Fibroblast of villous mesenchyme (primary cell): ENCODE data around the gene CCDC74A. TPM values are rescaled to one million over a fixed set of nuclear protein-coding genes. Genes with fewer than 3 reads are reported as not detected.
"Not testable (repeated sequence)": the region's sequence is repeated elsewhere in the genome, so short reads cannot be mapped to it uniquely, and the experiment has no call there.

ENCODE experiments used
- DNase-seq: peaks from one replicate; pipeline ENCODE4 v3.0.0-alpha.2; 2010; ENCODE audit warnings: low read depth
- H3K4me3 ChIP-seq: 2 replicates; pipeline ENCODE4 v1.5.1; 2011; ENCODE audit warnings: low read depth, mild to moderate bottlenecking, low read length
- total RNA-seq: library from RNA; depleted of rRNA; stranded (reverse); fragments of >200 nt; gene quantifications from 2 replicates; pipeline ENCODE4 v1.2.3, GENCODE V29; 2012
- TF ChIP-seq, protein P1 (sequence below): IDR thresholded peaks from 2 replicates; pipeline ENCODE4 v1.5.1; 2012; ENCODE audit warnings: low read depth, mild to moderate bottlenecking, low read length; ENCODE audit not compliant: insufficient read depth

CCDC74A gene
- 4.7 and 9.7 TPM in 2 replicates for total RNA-seq

DNA sequence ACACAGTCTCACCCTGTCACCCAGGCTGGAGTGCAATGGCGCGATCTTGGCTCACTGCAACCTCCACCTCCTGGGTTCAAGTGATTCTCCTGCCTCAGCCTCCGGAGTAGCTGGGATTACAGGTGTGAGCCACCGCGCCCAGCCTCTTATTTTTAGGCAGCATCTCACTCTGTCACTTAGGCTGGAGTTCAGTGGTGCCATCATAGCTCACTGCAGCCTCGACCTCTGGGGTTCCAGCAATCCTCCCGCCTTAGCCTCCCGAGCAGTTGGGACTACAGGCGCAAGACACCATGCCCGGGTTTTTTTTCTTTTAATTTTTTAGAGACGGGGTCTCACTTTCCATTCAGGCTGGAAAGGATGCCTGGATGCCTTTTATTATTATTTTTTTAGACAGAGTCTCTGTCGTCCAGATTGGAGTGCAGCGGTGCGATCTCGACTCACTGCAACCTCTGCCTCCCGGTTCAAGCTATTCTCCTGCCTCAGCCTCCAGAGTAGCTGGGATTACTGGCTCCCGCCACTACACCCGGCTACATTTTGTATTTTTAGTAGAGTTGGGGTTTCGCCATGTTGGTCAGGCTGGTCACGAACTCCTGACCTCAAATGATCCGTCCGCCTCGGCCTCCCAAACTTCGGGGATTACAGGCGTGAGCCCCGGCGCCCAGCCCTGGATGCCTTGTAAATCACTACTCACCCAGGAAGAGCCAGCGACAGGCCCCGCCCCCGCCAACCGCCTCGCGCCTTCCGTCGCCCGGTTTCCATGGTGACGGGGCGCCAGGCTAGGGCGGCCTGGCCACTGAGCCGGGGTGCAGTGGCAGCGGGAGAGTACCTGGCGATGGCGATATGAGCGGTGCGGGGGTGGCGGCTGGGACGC is at the start of gene CCDC74A:
Gene CCDC74A, plus strand, starts transcription at position 758 of the 871 bp plus-strand sequence. Its CDS starts 83 bp downstream, at position 841.
- DNase-seq = peak; percentile 44
- peak within 1 kb of the TSS; percentile 46 for H3K4me3 ChIP-seq

DNA sequence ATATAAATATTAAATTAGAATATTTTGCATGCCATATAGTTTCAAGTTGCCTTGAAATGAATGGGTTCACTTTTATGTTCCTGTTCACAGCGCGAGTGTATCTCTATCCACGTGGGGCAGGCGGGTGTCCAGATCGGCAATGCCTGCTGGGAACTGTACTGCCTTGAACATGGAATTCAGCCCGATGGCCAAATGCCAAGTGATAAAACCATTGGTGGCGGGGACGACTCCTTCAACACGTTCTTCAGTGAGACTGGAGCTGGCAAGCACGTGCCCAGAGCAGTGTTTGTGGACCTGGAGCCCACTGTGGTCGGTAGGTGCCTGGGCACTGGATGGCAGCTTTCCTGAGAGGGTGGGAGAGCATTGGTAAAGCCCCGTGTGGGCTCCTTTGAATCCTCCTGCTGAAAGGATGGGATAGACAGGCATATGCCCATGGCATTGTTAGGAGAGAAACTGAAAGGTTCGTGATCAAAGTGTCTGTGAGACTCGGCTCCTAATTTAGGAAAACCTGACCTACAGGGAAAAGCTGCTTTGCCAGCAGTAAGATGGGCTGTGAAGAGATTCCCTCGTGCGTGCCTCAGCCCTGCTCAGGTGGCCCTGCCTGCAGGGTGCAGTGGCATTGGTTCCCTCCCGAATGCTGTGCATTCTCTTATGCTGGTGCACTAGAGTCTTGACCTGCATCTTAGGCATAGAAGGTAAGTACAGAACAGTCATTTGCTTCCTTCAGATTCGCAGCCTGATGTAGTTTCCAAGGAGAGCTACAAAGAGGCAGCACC is 49.4 kb upstream of the CCDC74A start:
- not testable (repeated sequence) for DNase-seq, H3K4me3 ChIP-seq

DNA sequence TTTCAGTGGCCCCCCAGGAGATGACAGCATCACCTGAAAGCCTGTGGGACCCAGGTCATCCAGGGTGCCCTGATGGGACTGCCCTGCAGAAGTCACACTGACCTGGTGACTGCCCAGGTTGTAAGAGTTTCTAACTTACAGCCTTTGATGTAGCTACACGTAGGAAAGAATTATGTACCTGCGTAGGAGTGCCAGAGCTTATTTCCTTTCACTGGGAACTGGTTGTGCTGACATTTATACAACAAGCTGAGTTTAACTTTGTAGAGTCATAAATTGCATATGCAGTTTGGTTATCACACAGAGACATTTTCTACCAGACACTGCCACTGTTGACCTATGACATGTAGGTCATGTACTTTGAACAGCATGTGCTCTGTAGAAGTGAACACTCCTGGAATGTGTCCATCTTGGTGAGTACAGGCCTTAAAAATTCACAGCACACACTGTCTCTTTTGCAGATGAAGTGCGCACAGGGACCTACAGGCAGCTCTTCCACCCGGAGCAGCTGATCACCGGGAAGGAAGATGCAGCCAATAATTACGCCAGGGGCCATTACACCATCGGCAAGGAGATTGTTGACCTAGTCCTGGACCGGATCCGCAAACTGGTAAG is 48.7 kb upstream of the CCDC74A start:
- H3K4me3 ChIP-seq = not testable (repeated sequence)

DNA sequence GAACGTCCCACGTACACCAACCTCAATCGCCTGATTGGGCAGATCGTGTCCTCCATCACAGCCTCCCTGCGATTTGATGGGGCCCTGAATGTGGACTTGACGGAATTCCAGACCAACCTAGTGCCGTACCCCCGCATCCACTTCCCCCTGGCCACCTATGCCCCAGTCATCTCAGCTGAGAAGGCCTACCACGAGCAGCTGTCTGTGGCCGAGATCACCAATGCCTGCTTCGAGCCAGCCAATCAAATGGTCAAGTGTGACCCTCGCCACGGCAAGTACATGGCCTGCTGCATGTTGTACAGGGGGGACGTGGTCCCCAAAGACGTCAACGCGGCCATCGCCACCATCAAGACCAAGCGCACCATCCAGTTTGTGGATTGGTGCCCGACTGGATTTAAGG is 47.3 kb upstream of the CCDC74A start:
- H3K4me3 ChIP-seq, DNase-seq: not testable (repeated sequence)

More for the DNA sequence above, 48.7 kb upstream of the CCDC74A start:
- DNase-seq = peak; percentile 31

DNA sequence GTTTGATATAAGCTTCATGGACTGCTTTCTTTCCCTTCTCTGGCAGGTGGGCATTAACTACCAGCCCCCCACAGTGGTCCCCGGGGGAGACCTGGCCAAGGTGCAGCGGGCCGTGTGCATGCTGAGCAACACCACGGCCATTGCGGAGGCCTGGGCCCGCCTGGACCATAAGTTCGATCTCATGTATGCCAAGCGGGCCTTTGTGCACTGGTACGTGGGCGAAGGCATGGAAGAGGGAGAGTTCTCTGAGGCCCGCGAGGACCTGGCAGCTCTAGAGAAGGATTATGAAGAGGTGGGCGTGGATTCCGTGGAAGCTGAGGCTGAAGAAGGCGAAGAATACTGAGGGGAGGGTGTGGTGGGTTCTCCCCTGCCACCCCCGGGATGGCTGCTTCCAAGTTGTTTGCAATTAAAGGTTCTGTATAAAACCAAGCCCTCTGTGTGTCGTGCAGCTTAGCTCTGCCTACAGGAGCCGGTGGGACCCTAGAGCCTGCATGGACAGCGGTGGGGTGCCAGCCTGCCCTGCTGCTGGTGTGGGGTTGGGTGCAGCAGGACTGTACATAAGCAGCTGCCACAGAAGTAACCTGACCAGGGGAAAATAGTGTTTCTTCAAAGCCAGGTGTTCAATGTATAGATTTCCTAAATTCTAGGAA is 45.1 kb upstream of the CCDC74A start:
- H3K4me3 ChIP-seq, DNase-seq: not testable (repeated sequence)

DNA sequence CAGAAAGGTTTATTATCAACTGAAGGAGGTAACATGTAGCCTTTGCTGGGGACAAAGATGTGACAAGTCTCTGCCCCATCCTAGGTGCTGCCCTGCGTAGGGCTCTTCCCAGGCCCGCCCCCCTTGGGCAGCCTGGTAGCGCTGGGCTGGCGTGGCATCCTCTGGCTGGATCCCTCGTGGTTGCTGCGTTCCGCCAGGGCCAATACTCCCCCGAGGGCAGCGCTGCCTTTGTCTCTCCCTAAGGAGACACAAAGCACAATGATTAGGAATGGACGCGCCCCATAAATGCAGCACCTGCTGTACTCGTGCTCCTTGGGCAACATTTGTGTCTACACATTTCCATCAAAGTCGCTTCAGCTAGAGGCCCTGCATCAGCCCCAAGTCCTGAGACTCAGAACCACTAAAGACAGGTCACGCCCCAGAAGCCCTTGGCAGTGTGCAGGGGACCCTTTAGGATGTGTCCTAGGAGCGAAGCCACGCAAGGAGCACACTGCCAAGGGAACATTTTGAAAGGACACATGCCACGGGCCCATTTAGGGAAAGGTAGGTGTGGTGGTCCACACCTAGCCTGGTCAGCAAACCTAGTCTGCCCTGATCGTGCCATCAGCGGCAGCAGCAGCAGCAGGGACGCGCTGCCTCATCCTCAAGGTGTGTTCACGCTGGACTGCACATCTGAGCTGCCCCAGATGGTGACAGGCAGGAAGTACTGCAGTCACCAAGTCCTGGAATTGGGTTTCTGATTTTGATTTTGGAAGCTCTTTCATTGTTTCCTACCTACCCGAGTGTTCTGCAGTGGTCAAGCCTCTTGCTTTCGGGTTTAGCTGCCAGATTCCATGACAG is 43.5 kb upstream of the CCDC74A start:
- DNase-seq, H3K4me3 ChIP-seq: not testable (repeated sequence)

DNA sequence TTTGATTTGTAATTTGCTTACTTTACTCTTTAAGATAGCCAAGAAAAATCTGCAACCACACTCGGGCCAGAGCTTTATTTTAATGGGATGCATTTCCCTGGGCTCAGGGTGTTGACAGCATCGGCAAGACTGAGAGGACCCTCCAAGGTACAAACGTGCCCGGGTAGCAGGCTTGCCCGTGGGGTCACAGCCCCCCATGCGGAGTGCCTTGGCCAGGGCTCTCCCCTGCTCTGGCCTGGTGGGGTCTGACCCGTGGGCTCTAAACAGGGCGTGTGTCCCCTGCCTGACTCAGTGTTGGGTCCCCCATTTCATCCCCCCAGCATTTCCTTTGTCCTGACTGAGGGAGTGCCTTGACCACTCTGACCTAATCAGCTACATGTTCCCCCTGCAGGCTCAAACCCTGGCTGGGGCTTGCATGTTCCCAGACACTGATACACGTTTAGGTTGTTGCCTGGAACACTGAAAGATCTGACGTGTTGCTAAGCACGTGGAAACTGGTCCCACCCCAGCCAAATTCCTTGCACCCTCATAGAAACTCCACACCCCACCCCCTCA is 42.7 kb upstream of the CCDC74A start:
- H3K4me3 ChIP-seq, DNase-seq: not testable (repeated sequence)

DNA sequence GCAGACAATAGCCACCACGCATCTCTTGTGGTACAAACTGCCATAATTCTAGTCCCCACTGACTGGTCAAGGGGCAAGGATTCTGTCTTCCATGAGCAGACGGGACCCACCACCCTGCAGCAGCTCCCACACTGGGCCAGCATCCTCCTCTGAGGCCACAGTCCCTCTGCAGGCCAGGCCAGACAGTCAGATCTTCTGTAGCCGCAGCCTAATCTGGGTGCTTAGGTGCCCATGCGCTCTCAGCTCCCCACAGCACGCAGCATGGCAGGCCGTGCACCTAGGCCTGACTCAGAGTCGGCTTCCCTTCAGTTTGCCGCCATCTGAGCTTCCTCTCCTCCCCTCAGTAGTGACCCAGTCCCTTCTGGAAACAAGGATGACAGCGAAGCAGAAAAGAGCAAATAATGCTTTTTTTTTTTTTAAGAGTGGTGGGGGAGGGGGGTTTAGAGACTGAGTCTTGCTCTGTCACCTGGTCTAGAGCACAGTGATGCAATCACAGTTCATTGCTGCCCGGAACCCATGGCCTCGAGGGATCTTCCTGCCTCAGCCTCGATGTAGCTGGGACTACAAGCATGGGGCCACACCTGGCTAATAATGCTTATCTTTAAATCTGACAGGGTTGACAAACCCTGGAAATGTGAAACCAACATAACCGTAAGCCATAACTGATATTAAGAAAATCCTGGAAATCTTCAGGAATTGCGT is 41.3 kb upstream of the CCDC74A start:
- H3K4me3 ChIP-seq, DNase-seq: not testable (repeated sequence)

DNA sequence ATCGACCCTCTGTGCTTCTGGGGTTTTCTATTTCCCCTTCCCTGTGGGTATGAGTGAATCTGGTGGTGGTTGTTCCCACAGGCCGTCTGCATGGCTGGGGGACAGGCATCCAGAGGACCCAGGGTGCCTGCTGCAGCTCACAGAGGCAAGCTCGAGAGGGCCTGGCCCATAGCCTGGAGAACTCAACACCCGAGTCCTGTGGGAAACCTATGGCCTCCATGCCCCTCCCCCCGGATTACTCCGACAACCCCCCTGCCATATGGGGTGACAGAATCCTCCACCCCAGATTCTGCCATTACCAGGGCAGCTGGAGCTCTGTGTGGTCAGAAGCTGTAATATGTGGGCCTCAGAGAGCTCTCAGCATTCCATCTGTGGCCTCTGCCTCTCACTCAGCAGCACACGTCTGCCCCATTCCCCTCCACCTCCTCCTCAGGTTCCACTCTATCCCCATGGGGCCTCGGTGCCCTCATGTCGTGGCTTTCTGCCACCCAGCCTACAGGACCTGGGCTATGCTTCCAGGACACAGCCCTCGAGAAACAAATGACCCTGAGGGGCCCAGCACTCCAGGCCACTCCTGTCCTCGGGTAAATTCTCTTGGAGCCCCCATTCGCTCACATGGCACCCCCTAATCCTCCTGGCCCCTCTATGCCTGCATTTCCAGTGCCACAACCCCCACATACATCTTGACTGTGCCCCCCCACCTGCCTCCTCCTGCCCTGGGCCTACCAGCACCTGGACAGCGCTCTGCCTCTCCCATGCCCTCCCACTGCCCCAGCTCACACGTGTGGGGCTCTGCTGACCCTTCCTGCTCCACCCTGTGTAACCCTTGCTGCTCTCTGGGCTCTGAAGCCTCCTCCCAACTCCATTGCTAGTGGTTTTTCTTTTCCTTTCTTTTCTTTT is 39.1 kb upstream of the CCDC74A start:
- DNase-seq = no peak
- TF ChIP-seq, protein P1, sequence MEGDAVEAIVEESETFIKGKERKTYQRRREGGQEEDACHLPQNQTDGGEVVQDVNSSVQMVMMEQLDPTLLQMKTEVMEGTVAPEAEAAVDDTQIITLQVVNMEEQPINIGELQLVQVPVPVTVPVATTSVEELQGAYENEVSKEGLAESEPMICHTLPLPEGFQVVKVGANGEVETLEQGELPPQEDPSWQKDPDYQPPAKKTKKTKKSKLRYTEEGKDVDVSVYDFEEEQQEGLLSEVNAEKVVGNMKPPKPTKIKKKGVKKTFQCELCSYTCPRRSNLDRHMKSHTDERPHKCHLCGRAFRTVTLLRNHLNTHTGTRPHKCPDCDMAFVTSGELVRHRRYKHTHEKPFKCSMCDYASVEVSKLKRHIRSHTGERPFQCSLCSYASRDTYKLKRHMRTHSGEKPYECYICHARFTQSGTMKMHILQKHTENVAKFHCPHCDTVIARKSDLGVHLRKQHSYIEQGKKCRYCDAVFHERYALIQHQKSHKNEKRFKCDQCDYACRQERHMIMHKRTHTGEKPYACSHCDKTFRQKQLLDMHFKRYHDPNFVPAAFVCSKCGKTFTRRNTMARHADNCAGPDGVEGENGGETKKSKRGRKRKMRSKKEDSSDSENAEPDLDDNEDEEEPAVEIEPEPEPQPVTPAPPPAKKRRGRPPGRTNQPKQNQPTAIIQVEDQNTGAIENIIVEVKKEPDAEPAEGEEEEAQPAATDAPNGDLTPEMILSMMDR = no peak

DNA sequence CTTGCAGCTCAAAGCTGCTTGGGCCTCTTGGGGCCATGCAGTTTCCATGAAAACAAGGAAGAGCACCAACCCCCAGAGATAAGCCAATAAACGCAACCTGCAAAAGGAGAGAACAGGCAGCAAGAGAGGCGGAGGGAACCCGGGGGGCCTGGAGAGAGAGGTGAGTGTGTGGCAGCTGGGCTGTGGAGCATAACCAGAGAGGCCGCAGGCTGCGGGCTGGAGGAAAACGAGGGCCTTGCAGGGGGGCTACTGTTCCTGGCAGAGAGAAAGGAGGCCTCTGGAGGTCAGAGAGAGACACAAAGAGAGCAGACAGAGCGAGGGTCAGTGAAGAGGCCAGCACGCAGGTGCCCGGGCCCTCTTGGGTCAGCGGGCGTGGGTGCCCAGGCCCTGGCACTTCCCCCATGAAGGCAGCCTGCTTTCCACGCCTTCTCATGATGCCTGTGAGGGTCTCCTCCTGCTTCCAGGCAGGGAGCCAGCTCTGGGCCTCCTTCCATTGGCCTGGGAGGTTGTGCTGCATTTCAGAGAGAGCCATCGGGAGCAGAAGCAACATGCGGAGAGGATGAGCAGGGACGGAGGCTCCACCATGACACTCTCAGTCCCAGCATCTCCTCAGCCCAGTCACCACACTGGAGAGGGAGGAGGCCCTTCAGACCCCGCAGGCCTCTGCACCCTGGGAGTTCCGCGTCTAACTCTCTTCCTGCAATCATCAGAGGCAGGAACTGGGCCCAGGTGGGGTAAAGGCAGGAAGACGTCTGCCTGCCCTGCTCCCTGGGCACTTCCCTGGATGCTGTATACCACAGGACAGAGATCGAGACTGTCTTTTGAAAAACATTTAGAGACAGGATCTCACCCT is 36.8 kb upstream of the CCDC74A start:
- H3K4me3 ChIP-seq = peak overlapping the region; percentile 54
- DNase-seq = not testable (repeated sequence)

More for the DNA sequence above, 39.1 kb upstream of the CCDC74A start:
- H3K4me3 ChIP-seq = no peak overlapping the region

DNA sequence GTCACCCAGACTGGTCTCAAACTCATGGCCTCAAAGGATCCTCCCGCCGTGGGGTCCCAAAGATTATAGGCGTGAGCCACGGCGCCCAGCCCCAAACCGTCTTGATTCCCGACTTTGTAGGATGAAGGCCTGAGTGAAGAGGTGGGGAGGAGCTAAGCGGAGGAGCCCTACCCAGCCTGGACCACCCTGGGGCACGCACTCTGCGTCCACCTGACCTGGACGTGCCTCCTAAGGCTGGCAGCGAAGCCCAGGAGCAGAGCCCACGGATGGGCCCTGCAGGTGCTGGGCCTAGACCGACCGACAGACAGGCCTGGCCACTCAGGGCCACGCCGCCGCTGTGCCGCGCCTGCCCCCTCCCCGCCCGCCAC is 36.2 kb upstream of the CCDC74A start:
- H3K4me3 ChIP-seq = peak overlapping the region; percentile 54
- DNase-seq = not testable (repeated sequence)

DNA sequence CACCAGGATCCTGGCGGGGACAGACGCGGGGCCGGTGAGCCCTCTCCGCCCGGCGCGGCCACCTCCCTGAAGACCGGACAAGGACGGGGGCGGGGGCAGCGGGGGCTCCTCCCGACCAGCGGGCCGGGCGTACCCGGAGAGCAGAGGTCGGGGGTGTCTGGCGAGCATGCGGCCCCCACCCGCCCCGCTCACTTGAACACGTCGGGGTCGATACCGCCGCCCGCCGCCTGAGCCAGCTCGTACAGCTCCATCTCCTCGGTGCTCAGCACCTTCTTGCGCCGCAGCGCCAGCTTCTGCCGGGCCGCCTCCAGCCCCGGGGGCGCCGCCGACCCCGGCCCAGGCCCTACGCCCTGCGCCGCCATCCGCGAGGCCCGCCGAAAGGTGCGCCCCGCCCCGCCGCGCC is 35.7 kb upstream of the CCDC74A start, which contains the start of gene MZT2A:
Gene MZT2A, minus strand, starts transcription at position 383 of the 403 bp plus-strand sequence. Its CDS starts 21 bp downstream, at position 362.
- H3K4me3 ChIP-seq = peak within 1 kb of the TSS; percentile 74
- DNase-seq = not testable (repeated sequence)
